K562 (cell line): ENCODE results near the gene TRDN. TPM values are rescaled to one million over a fixed set of nuclear protein-coding genes. Genes with fewer than 3 reads are reported as not detected.

Source experiments
- ATAC-seq: fragments of 200-7000 bp; cut with Tn5 transposase; 3 replicates; pipeline ENCODE4 v1.9.1; 2020; ENCODE audit warnings: moderate library complexity
- BruUV-seq: library from RNA; stranded (reverse); fragments of 400-500 nt; replicated peaks from 2 replicates; lab custom pipeline; 2021; lab: Mats Ljungman, UMichigan
- CTCF ChIA-PET: fragments of 300-600 bp; formaldehyde crosslinking; extraction: SDS; loops from one replicate; lab custom pipeline; 2021; ENCODE audit warnings: low intra/inter-chr PET ratio; lab: Yijun Ruan, JAX
- POLR2A ChIA-PET: fragments of 300-600, 350-650 bp; sonication (Branson Sonifier 250); formaldehyde crosslinking; extraction: SDS; loops from one replicate; lab custom pipeline; 2021; ENCODE audit warnings: antibody characterized with exemption, inconsistent platforms; lab: Yijun Ruan, JAX
- DNase-seq, 4 experiments: peaks; one replicate each; pipeline versions ENCODE4 v3.0.0 to v3.0.0-alpha.2; 2011 to 2018; ENCODE audit warnings: low spot score in 3 of 4, mixed read lengths in 3 of 4; ENCODE audit errors: extremely low read depth in 1 of 4
- FAIRE-seq: peaks from 2 replicates; lab custom pipeline; 2011; peaks lifted over from hg19 to GRCh38; lab: Jason Lieb, UNC
- H2AFZ ChIP-seq: 2 replicates; pipeline ENCODE4 v1.6.0; 2011; ENCODE audit warnings: low read depth, low read length, control low read depth, inconsistent platforms
- H3K27ac ChIP-seq: fragments of 200-600 bp; 3 replicates; pipeline ENCODE4 v1.8.0; 2011; ENCODE audit warnings: low read depth, mild to moderate bottlenecking, control low read depth, inconsistent platforms, low read length, moderate library complexity, mixed read lengths; ENCODE audit errors: extremely low read depth
- H3K27me3 ChIP-seq, 2 experiments: fragments of 300-600 bp in 1 of 2; 2 replicates in 1 of 2; 3 replicates in 1 of 2; pipeline versions ENCODE4 v1.6.0 to v1.8.0; 2011; ENCODE audit warnings: inconsistent platforms in 2 of 2, low read length in 2 of 2, mild to moderate bottlenecking in 1 of 2, mixed read lengths in 1 of 2, moderate library complexity in 1 of 2; ENCODE audit not compliant: control insufficient read depth in 2 of 2, insufficient read depth in 2 of 2
- H3K36me3 ChIP-seq: fragments of 300-600 bp; 3 replicates; pipeline ENCODE4 v1.8.0; 2011; ENCODE audit warnings: mild to moderate bottlenecking, low read length, inconsistent platforms; ENCODE audit not compliant: control insufficient read depth, insufficient read depth
- H3K4me1 ChIP-seq, 2 experiments: fragments of 200-600 bp in 1 of 2; replicated peaks in 1 of 2; 2 replicates in 1 of 2; 3 replicates in 1 of 2; pipeline versions ENCODE4 v1.5.1 to v1.8.0; 2011; ENCODE audit warnings: inconsistent platforms in 2 of 2, low read length in 2 of 2, mild to moderate bottlenecking in 1 of 2, mixed read lengths in 1 of 2, moderate library complexity in 1 of 2; ENCODE audit not compliant: control insufficient read depth in 2 of 2, insufficient read depth in 2 of 2
- H3K4me2 ChIP-seq: 2 replicates; pipeline ENCODE4 v1.6.1; 2011; ENCODE audit warnings: low read length, control low read depth, inconsistent platforms, mixed read lengths; ENCODE audit not compliant: insufficient read depth
- H3K4me3 ChIP-seq: fragments of 200-600 bp; sonication (generic), shearing (Covaris generic); 2 replicates; pipeline ENCODE4 v1.5.1; 2016; ENCODE audit warnings: control low read depth, inconsistent platforms
- H3K79me2 ChIP-seq: fragments of 200-600 bp; 3 replicates; pipeline ENCODE4 v1.8.0; 2011; ENCODE audit warnings: low read length, inconsistent platforms; ENCODE audit not compliant: control insufficient read depth, insufficient read depth
- H3K9ac ChIP-seq, 2 experiments: 2 replicates each; pipeline versions ENCODE4 v1.6.0 to v1.6.1; 2011; ENCODE audit warnings: low read depth in 2 of 2, low read length in 2 of 2, control low read depth in 1 of 2, inconsistent platforms in 1 of 2, mild to moderate bottlenecking in 1 of 2, mixed read lengths in 1 of 2; ENCODE audit not compliant: insufficient read depth in 1 of 2
- H3K9me1 ChIP-seq: one replicate; pipeline ENCODE4 v1.6.0; 2011; ENCODE audit warnings: inconsistent platforms, mild to moderate bottlenecking, low read length, moderate library complexity; ENCODE audit not compliant: control insufficient read depth, insufficient read depth
- H3K9me3 ChIP-seq: replicated peaks from 2 replicates; pipeline ENCODE4 v1.5.1; 2011; ENCODE audit warnings: low read depth, low read length, inconsistent platforms; ENCODE audit not compliant: control insufficient read depth, insufficient read depth
- H4K20me1 ChIP-seq: replicated peaks from 2 replicates; pipeline ENCODE4 v1.6.1; 2011; ENCODE audit warnings: low read length, inconsistent platforms, mixed read lengths; ENCODE audit not compliant: control insufficient read depth, insufficient read depth
- CEBPG ChIP-seq, 3 experiments: fragments of 200-800 bp in 1 of 3; sonication (Bioruptor generic) in 1 of 3; sonication (generic) in 1 of 3; formaldehyde crosslinking in 1 of 3; IDR thresholded peaks in 2 of 3; conservative IDR thresholded peaks in 1 of 3; 2 replicates each; pipeline versions ENCODE4 v1.6.1 to v1.8.0; 2016 to 2022; ENCODE audit warnings: missing compliant biosample characterization in 2 of 3, missing genetic modification characterization in 2 of 3, mild to moderate bottlenecking in 1 of 3, missing genetic modification reagents in 1 of 3
- FIP1L1 ChIP-seq: fragments of 200-400 bp; formaldehyde crosslinking; IDR thresholded peaks from 2 replicates; pipeline ENCODE4 v1.6.1; 2018; ENCODE audit warnings: mild to moderate bottlenecking, low read depth, low read length; ENCODE audit not compliant: poor library complexity, severe bottlenecking
- KDM1A ChIP-seq, 2 experiments: fragments of 450-650 bp; IDR thresholded peaks; 2 replicates each; pipeline ENCODE4 v1.6.1; 2016; ENCODE audit warnings: mild to moderate bottlenecking in 2 of 2
- NR1H2 ChIP-seq: sonication (generic); formaldehyde crosslinking; IDR thresholded peaks from 2 replicates; pipeline ENCODE4 v1.4.0; 2020; ENCODE audit warnings: mild to moderate bottlenecking, missing genetic modification reagents
- SRSF9 ChIP-seq: fragments of 200-400 bp; formaldehyde crosslinking; IDR thresholded peaks from 2 replicates; pipeline ENCODE4 v1.6.1; 2017; ENCODE audit warnings: low read depth, low read length, borderline replicate concordance
- ZFX ChIP-seq: sonication (generic); formaldehyde crosslinking; IDR thresholded peaks from 2 replicates; pipeline ENCODE4 v1.8.0; 2022; ENCODE audit warnings: mild to moderate bottlenecking, missing genetic modification reagents, moderate library complexity
- ZNF644 ChIP-seq: fragments of 200-800 bp; sonication (Bioruptor generic); IDR thresholded peaks from 2 replicates; pipeline ENCODE4 v1.6.1; 2016; ENCODE audit warnings: low read depth, missing genetic modification characterization, missing compliant biosample characterization
- WGBS: fragments of 100-300 bp; shearing (Covaris generic); methylation state at CpG from one replicate; pipeline ENCODE4 v1.1.6; 2016; ENCODE audit warnings: low coverage, mixed read lengths; ENCODE audit not compliant: insufficient coverage; ENCODE audit errors: missing lambda C conversion rate; 5-methylcytosine and 5-hydroxymethylcytosine counted together
- in situ Hi-C: fragments of 300-500 bp; cut with MboI; formaldehyde crosslinking; loops from 4 replicates; pipeline ENCODE4 v1.15.0; 2018; ENCODE audit warnings: inconsistent platforms, mixed read lengths
- intact Hi-C: fragments of 100-400 bp; cut with micrococcal nuclease; formaldehyde crosslinking; loops from 2 replicates; pipeline ENCODE4 v1.14.2; 2022
- polyA plus RNA-seq, 8 experiments: library from polyadenylated mRNA; depleted of rRNA in 4 of 8; stranded (reverse) in 5 of 8; unstranded in 3 of 8; fragments of >200 nt; fragmentation: Nextera tagmentation in 2 of 8; fragmentation: Illumina TruSeq in 1 of 8; extraction: Ambion mirVana in 2 of 8; extraction: Trizol in 1 of 8; gene quantifications; 2 replicates each; pipeline versions ENCODE4 v1.2.1 to v1.2.3, GENCODE V29; 2011 to 2014; ENCODE audit warnings: inconsistent platforms in 1 of 8, missing spikeins in 1 of 8
- total RNA-seq, 7 experiments: library from RNA; depleted of rRNA in 6 of 7; stranded (reverse); fragments of >200 nt in 6 of 7; fragmentation: Illumina TruSeq in 2 of 7; extraction: Trizol in 2 of 7; gene quantifications; 2 replicates each; pipeline versions ENCODE4 v1.2.1 to v1.2.3, GENCODE V29; 2011 to 2021; ENCODE audit warnings: low replicate concordance in 1 of 7
- TF ChIP-seq, protein P1 (sequence below), 2 experiments: fragments of 450-650 bp; IDR thresholded peaks; 2 replicates each; pipeline ENCODE4 v1.6.1; 2016
- TF ChIP-seq, protein P2 (sequence below): fragments of 250-450 bp; sonication (Bioruptor Pico); IDR thresholded peaks from 2 replicates; pipeline ENCODE4 v1.8.0; 2022; ENCODE audit warnings: moderate library complexity, mild to moderate bottlenecking, inconsistent platforms
- TF ChIP-seq, protein P3 (sequence below): sonication (generic); formaldehyde crosslinking; IDR thresholded peaks from 2 replicates; pipeline ENCODE4 v1.8.1; 2023; ENCODE audit warnings: missing genetic modification reagents, mild to moderate bottlenecking, borderline replicate concordance
- TF ChIP-seq, protein P4 (sequence below), 2 experiments: fragments of 250-450 bp in 1 of 2; fragments of 450-650 bp in 1 of 2; sonication (Bioruptor Pico) in 1 of 2; IDR thresholded peaks; 2 replicates each; pipeline versions ENCODE4 v1.6.1 to v1.8.0; 2016 to 2021; ENCODE audit warnings: mild to moderate bottlenecking in 2 of 2, moderate library complexity in 2 of 2, missing compliant biosample characterization in 1 of 2, missing genetic modification characterization in 1 of 2
- TF ChIP-seq, protein P5 (sequence below), 2 experiments: fragments of 450-650 bp in 1 of 2; sonication (generic) in 1 of 2; formaldehyde crosslinking in 1 of 2; IDR thresholded peaks in 1 of 2; conservative IDR thresholded peaks in 1 of 2; 2 replicates each; pipeline versions ENCODE4 v1.6.1 to v1.8.1; 2016 to 2023; ENCODE audit warnings: mild to moderate bottlenecking in 2 of 2, moderate library complexity in 2 of 2, inconsistent platforms in 1 of 2, missing genetic modification reagents in 1 of 2

Gene TRDN
- total and polyA plus RNA-seq, 9 of the 15 experiments (the other 6 are each of a cell fraction or from before 2014, with no cell fraction given) = 0.05 to 0.50 (median 0.16) TPM

DNA sequence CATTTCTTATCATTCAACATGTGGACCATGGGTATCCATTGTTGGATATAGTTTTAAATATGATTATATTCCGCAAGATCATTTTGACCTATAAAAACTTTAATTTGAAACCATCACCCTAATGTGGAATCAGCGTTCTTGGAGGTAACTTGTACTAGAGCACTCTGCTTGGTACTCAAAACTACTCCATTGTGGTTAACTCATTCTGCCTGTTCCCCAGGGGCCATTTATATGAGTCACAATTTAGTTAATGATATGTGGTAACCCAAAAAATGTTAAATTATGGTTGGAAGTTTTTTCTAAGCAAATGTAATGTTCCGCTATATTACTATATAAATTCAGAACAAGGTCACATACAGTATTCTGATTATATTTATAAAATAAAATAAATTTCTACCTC, 109.3 kb downstream of the TRDN start:
- no peak overlapping the region for H3K4me2 ChIP-seq
- no peaks in the 10 kb centered on the region for H3K9me1 ChIP-seq
- no peak overlapping the region for H3K27ac ChIP-seq
- ChIA-PET CTCF (no interaction called here), POLR2A (no interaction called here)
- H2AFZ ChIP-seq = no peak overlapping the region
- in situ Hi-C loops = no loop called here
- WGBS = 27% methylated on average over 3 of the region's 3 CpGs
- ATAC-seq (no peak), DNase-seq (no peak), FAIRE-seq (no peak)
- H3K4me1 ChIP-seq = no peaks in the 10 kb centered on the region
- H3K9me3 ChIP-seq = peaks cover 1% of the 10 kb centered on the region
- H3K9ac ChIP-seq = no peak overlapping the region
- H3K79me2 ChIP-seq = no peaks in the 10 kb centered on the region
- H3K36me3 ChIP-seq = no peaks in the 10 kb centered on the region
- H3K4me3 ChIP-seq = no peak overlapping the region
- H3K27me3 ChIP-seq = no peaks in the 10 kb centered on the region
- intact Hi-C loops = no loop called here
- no TSS peak for BruUV-seq
- no peaks in the 10 kb centered on the region for H4K20me1 ChIP-seq
- TF ChIP-seq CEBPG (CRISPR knock-in tag; IDR thresholded peaks at IDR 0.05) = no peak
- no peak for TF ChIP-seq CEBPG (tag; conservative IDR thresholded peaks at IDR 0.05 in 1 of 2, IDR thresholded peaks at IDR 0.05 in 1 of 2)
- no peak for TF ChIP-seq ZNF644 (tag)
- TF ChIP-seq KDM1A (IDR thresholded peaks at IDR 0.05) = no peak
- no peak for TF ChIP-seq FIP1L1
- TF ChIP-seq NR1H2 (CRISPR knock-in tag) = no peak
- no peak for TF ChIP-seq SRSF9
- TF ChIP-seq, protein P1, sequence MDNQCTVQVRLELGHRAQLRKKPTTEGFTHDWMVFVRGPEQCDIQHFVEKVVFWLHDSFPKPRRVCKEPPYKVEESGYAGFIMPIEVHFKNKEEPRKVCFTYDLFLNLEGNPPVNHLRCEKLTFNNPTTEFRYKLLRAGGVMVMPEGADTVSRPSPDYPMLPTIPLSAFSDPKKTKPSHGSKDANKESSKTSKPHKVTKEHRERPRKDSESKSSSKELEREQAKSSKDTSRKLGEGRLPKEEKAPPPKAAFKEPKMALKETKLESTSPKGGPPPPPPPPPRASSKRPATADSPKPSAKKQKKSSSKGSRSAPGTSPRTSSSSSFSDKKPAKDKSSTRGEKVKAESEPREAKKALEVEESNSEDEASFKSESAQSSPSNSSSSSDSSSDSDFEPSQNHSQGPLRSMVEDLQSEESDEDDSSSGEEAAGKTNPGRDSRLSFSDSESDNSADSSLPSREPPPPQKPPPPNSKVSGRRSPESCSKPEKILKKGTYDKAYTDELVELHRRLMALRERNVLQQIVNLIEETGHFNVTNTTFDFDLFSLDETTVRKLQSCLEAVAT (IDR thresholded peaks at IDR 0.05) = no peak
- TF ChIP-seq, protein P2, sequence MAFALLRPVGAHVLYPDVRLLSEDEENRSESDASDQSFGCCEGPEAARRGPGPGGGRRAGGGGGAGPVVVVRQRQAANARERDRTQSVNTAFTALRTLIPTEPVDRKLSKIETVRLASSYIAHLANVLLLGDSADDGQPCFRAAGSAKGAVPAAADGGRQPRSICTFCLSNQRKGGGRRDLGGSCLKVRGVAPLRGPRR = no peak
- TF ChIP-seq, protein P3, sequence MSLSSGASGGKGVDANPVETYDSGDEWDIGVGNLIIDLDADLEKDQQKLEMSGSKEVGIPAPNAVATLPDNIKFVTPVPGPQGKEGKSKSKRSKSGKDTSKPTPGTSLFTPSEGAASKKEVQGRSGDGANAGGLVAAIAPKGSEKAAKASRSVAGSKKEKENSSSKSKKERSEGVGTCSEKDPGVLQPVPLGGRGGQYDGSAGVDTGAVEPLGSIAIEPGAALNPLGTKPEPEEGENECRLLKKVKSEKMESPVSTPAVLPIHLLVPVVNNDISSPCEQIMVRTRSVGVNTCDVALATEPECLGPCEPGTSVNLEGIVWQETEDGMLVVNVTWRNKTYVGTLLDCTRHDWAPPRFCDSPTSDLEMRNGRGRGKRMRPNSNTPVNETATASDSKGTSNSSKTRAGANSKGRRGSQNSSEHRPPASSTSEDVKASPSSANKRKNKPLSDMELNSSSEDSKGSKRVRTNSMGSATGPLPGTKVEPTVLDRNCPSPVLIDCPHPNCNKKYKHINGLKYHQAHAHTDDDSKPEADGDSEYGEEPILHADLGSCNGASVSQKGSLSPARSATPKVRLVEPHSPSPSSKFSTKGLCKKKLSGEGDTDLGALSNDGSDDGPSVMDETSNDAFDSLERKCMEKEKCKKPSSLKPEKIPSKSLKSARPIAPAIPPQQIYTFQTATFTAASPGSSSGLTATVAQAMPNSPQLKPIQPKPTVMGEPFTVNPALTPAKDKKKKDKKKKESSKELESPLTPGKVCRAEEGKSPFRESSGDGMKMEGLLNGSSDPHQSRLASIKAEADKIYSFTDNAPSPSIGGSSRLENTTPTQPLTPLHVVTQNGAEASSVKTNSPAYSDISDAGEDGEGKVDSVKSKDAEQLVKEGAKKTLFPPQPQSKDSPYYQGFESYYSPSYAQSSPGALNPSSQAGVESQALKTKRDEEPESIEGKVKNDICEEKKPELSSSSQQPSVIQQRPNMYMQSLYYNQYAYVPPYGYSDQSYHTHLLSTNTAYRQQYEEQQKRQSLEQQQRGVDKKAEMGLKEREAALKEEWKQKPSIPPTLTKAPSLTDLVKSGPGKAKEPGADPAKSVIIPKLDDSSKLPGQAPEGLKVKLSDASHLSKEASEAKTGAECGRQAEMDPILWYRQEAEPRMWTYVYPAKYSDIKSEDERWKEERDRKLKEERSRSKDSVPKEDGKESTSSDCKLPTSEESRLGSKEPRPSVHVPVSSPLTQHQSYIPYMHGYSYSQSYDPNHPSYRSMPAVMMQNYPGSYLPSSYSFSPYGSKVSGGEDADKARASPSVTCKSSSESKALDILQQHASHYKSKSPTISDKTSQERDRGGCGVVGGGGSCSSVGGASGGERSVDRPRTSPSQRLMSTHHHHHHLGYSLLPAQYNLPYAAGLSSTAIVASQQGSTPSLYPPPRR (CRISPR knock-in tag) = no peak
- TF ChIP-seq ZFX (CRISPR knock-in tag) = no peak
- TF ChIP-seq, protein P4, sequence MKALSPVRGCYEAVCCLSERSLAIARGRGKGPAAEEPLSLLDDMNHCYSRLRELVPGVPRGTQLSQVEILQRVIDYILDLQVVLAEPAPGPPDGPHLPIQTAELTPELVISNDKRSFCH (CRISPR knock-in tag; IDR thresholded peaks at IDR 0.05) = no peak
- TF ChIP-seq, protein P4 (tag; IDR thresholded peaks at IDR 0.05) = no peak
- TF ChIP-seq, protein P5, sequence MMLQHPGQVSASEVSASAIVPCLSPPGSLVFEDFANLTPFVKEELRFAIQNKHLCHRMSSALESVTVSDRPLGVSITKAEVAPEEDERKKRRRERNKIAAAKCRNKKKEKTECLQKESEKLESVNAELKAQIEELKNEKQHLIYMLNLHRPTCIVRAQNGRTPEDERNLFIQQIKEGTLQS (IDR thresholded peaks at IDR 0.05) = no peak
- TF ChIP-seq, protein P5 (CRISPR knock-in tag; conservative IDR thresholded peaks at IDR 0.05) = no peak
